Right atrium auricular region (tissue), 2 donors: ENCODE data around the gene CRHBP. TPM values are rescaled to one million over a fixed set of nuclear protein-coding genes. Genes with fewer than 3 reads are reported as not detected.

Experiments
- DNase-seq: peaks from one replicate; pipeline ENCODE4 v3.0.0-alpha.2; 2019; ENCODE audit warnings: low spot score
- H3K27ac ChIP-seq, 2 donors: fragments of 200-600 bp; sonication (generic); 1 replicate in 1 of 2; 2 replicates in 1 of 2; pipeline ENCODE4 v1.5.1; 2016 to 2019
- H3K27me3 ChIP-seq, 2 donors: fragments of 200-600 bp; sonication (generic); one replicate each; pipeline versions ENCODE4 v1.5.1 to v1.6.0; 2017 to 2019
- H3K36me3 ChIP-seq: fragments of 200-600 bp; sonication (generic); one replicate; pipeline ENCODE4 v1.5.1; 2016
- H3K4me1 ChIP-seq, 2 donors: fragments of 200-600 bp; sonication (generic); one replicate each; pipeline versions ENCODE4 v1.5.1 to v1.6.0; 2017 to 2019
- H3K4me3 ChIP-seq, 2 donors: fragments of 200-600 bp; sonication (generic); 1 replicate in 1 of 2; 2 replicates in 1 of 2; pipeline ENCODE4 v1.5.1; 2017 to 2019; ENCODE audit warnings: mild to moderate bottlenecking in 1 of 2, moderate library complexity in 1 of 2
- H3K9me3 ChIP-seq, 2 donors: fragments of 200-600 bp; sonication (generic); one replicate each; pipeline ENCODE4 v1.5.1; 2019
- total RNA-seq, 2 donors: library from RNA; depleted of rRNA; stranded (reverse); fragments of >200 nt; gene quantifications; one replicate each; pipeline ENCODE4 v1.1.0, GENCODE V29; 2016
- TF ChIP-seq, protein P1 (sequence below), 2 donors: fragments of 200-600 bp; sonication (generic); IDR thresholded peaks; one replicate each; pipeline ENCODE4 v1.5.1; 2019; ENCODE audit warnings: antibody characterized with exemption in 2 of 2

CRHBP gene
- total RNA-seq, 2 donors from 2014 or later = 0.37 to 10.3 TPM

DNA sequence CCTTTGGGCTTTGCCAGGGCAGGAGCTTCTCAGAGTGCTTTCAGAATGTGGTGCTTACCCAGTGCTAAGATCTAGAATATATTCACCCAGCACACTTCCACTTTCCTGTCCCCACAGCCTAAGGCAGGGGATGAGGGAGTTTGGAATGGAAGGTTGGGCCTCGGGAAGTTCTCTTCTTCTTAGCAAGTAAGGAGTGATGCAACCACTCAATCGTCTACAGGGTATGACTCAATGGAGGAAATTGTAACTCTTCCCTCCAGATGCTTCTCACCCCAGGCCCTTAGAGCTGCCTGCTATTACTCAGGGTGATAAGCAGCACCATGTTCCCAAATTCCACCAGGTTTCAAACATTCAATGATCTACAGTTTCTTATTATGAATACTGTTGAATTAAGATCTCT is 46.6 kb downstream of the CRHBP start:
- H3K27ac ChIP-seq = no peak overlapping the region
- no peaks in the 10 kb centered on the region for H3K27me3 ChIP-seq
- no peak overlapping the region for H3K4me3 ChIP-seq
- no peak for DNase-seq
- no peaks in the 10 kb centered on the region for H3K4me1 ChIP-seq
- no peaks in the 10 kb centered on the region for H3K36me3 ChIP-seq
- TF ChIP-seq, protein P1, sequence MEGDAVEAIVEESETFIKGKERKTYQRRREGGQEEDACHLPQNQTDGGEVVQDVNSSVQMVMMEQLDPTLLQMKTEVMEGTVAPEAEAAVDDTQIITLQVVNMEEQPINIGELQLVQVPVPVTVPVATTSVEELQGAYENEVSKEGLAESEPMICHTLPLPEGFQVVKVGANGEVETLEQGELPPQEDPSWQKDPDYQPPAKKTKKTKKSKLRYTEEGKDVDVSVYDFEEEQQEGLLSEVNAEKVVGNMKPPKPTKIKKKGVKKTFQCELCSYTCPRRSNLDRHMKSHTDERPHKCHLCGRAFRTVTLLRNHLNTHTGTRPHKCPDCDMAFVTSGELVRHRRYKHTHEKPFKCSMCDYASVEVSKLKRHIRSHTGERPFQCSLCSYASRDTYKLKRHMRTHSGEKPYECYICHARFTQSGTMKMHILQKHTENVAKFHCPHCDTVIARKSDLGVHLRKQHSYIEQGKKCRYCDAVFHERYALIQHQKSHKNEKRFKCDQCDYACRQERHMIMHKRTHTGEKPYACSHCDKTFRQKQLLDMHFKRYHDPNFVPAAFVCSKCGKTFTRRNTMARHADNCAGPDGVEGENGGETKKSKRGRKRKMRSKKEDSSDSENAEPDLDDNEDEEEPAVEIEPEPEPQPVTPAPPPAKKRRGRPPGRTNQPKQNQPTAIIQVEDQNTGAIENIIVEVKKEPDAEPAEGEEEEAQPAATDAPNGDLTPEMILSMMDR (IDR thresholded peaks at IDR 0.05) = no peak
- H3K9me3 ChIP-seq = no peaks in the 10 kb centered on the region

DNA sequence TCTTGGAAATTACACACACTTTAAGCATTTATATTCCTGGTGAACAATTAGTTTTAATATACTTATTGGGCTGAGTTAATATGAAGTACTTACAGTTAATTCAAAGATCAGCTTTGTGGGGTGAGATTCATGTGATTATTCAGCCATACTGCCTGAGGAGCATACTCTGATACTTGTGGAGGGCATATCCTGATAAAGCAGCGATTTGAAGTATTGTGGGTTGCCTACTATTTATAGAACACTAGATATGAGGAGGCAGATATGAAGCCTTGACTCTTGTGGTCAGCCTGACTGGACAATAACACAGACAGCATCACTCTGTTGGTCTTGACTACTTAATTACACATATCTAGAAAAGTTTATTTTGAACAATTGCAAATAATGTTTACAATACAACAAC is 50.4 kb downstream of the CRHBP start:
- TF ChIP-seq, protein P1 (IDR thresholded peaks at IDR 0.05) = no peak
- H3K27me3 ChIP-seq = no peaks in the 10 kb centered on the region
- no peaks in the 10 kb centered on the region for H3K4me1 ChIP-seq
- H3K4me3 ChIP-seq = no peak overlapping the region
- no peaks in the 10 kb centered on the region for H3K36me3 ChIP-seq
- no peak overlapping the region for H3K27ac ChIP-seq
- H3K9me3 ChIP-seq = no peaks in the 10 kb centered on the region
- no peak for DNase-seq

DNA sequence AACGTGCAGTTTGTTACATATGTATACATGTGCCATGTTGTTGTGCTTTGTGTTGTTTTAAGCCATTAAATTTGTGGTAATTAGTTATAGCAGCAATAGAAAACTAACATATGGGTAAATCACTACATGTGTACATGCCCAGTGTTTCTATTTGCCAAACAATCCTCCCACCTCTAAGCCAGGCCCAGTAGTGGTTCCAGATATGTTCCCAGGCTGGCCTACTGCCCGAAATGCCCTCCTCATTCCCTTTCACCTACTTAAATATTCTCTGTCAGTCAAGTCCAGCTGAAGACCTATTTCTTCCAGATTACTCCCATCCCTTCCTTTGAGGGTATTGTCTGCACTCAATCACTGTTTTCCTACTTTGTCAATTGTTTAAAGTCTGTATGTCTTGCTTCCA is 53.3 kb downstream of the CRHBP start:
- Histone ChIP-seq H3K9me3 (no peaks in the 10 kb centered on the region), H3K4me3 (no peak overlapping the region), H3K4me1 (no peaks in the 10 kb centered on the region), H3K27me3 (no peaks in the 10 kb centered on the region), H3K36me3 (no peaks in the 10 kb centered on the region), H3K27ac (no peak overlapping the region)
- no peak for DNase-seq
- TF ChIP-seq, protein P1 (IDR thresholded peaks at IDR 0.05) = no peak

DNA sequence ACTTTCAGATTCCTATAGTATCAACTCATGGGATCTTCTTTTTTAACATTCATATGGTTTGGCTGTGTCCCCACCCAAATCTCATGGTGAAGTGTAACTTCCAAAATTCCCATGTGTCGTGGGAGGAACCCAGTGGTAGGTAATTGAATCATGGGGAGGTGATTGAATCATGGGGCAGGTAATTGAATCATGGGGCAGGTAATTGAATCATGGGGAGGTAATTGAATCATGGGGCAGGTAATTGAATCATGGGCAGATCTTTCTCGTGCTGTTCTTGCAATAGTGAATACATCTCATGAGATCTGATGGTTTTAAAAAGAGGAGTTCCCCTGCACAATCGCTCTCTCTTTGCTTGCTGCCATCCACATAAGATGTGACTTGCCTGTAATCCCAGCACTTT is 55.6 kb downstream of the CRHBP start:
- TF ChIP-seq, protein P1 (IDR thresholded peaks at IDR 0.05) = no peak
- Histone ChIP-seq H3K27ac (no peak overlapping the region), H3K4me3 (no peak overlapping the region), H3K9me3 (no peaks in the 10 kb centered on the region), H3K27me3 (no peaks in the 10 kb centered on the region), H3K4me1 (no peaks in the 10 kb centered on the region), H3K36me3 (no peaks in the 10 kb centered on the region)
- DNase-seq = no peak

DNA sequence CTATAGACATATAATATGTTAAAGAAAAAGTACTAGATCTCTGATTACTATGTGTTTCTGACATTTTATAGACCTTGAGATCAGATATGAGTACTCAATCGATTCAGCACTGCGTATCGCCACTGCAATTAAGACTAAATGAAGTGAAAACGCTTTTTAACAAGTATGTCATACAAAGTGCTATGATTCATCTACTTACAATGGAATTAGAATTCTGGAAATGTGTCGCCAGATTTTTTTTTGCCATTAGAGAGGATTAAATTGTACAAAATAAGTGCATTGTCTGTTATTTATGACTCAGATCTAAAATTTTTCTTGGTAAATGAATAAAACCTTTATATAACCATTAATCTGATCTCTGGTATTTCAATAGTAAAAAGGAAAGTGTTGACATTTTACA is 57.4 kb downstream of the CRHBP start:
- TF ChIP-seq, protein P1 (IDR thresholded peaks at IDR 0.05) = no peak
- Histone ChIP-seq H3K27me3 (no peaks in the 10 kb centered on the region), H3K36me3 (no peaks in the 10 kb centered on the region), H3K27ac (no peak overlapping the region), H3K4me1 (no peaks in the 10 kb centered on the region), H3K9me3 (no peaks in the 10 kb centered on the region), H3K4me3 (no peak overlapping the region)
- no peak for DNase-seq

DNA sequence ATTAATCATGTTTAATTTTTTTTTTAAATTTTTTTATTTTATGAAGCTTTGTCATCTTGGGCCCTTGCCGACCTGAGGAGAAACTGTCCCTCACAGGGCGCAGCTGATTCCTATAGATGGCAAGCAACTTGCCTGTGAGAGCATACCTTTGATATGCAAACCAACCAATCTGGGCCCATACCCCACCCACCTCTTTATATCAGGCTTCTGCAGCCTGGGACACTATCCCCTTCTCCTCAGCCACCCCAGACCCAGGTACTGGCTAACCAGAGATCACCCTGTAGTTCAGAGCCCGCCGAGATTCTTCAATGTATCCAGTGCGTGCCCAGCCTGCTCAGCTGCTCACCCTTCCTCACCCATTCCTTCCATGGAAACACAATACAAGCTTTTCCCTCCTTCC is 58.7 kb downstream of the CRHBP start:
- H3K4me3 ChIP-seq = no peak overlapping the region
- H3K36me3 ChIP-seq = no peaks in the 10 kb centered on the region
- H3K27me3 ChIP-seq = no peaks in the 10 kb centered on the region
- TF ChIP-seq, protein P1 (IDR thresholded peaks at IDR 0.05) = no peak
- no peaks in the 10 kb centered on the region for H3K4me1 ChIP-seq
- H3K27ac ChIP-seq = no peak overlapping the region
- DNase-seq = no peak
- no peaks in the 10 kb centered on the region for H3K9me3 ChIP-seq
